CD14-positive monocyte (primary cell): ENCODE results near the gene ALKBH1. TPM values are rescaled to one million over a fixed set of nuclear protein-coding genes. Genes with fewer than 3 reads are reported as not detected.

Experiments
- DNase-seq, 3 donors: peaks; one replicate each; pipeline ENCODE4 v3.0.0-alpha.2; 2011 to 2022
- H2AFZ ChIP-seq: 2 replicates; pipeline ENCODE4 v1.6.0; 2012; ENCODE audit warnings: mild to moderate bottlenecking, low read depth, low read length, inconsistent platforms; ENCODE audit not compliant: insufficient read depth, poor library complexity, severe bottlenecking
- H3K27ac ChIP-seq, 2 donors: 1 replicate in 1 of 2; 2 replicates in 1 of 2; pipeline ENCODE4 v1.5.1; 2012 to 2013; ENCODE audit warnings: low read length in 2 of 2, control low read depth in 1 of 2, inconsistent platforms in 1 of 2, low read depth in 1 of 2, mild to moderate bottlenecking in 1 of 2
- H3K27me3 ChIP-seq, 2 donors: one replicate each; pipeline versions ENCODE4 v1.6.0 to v1.6.1; 2011 to 2013; ENCODE audit warnings: low read length in 2 of 2; ENCODE audit not compliant: control insufficient read depth in 2 of 2, insufficient read depth in 2 of 2
- H3K36me3 ChIP-seq, 2 donors: replicated peaks in 1 of 2; 1 replicate in 1 of 2; 2 replicates in 1 of 2; pipeline versions ENCODE4 v1.5.1 to v1.6.1; 2012 to 2013; ENCODE audit warnings: low read length in 2 of 2, control low read depth in 1 of 2, inconsistent platforms in 1 of 2, mild to moderate bottlenecking in 1 of 2; ENCODE audit not compliant: insufficient read depth in 2 of 2, control insufficient read depth in 1 of 2
- H3K4me1 ChIP-seq, 2 donors: 1 replicate in 1 of 2; 2 replicates in 1 of 2; pipeline versions ENCODE4 v1.5.1 to v1.6.1; 2012 to 2013; ENCODE audit warnings: low read length in 2 of 2, control low read depth in 1 of 2, inconsistent platforms in 1 of 2, mild to moderate bottlenecking in 1 of 2, moderate library complexity in 1 of 2; ENCODE audit not compliant: insufficient read depth in 2 of 2, control insufficient read depth in 1 of 2
- H3K4me2 ChIP-seq: replicated peaks from 2 replicates; pipeline ENCODE3; 2012; ENCODE audit warnings: low read length, moderate library complexity, mild to moderate bottlenecking; ENCODE audit not compliant: poor library complexity, severe bottlenecking; ENCODE audit errors: extremely low read depth
- H3K4me3 ChIP-seq, 3 experiments: fragments of 200-600 bp in 1 of 3; sonication (generic) in 1 of 3; replicated peaks in 1 of 3; 1 replicate in 2 of 3; 2 replicates in 1 of 3; pipeline ENCODE4 v1.5.1; 2011 to 2013; ENCODE audit warnings: low read length in 3 of 3, mild to moderate bottlenecking in 3 of 3, control low read depth in 2 of 3, low read depth in 2 of 3, inconsistent platforms in 1 of 3, moderate library complexity in 1 of 3
- H3K79me2 ChIP-seq: 2 replicates; pipeline ENCODE4 v1.6.0; 2012; ENCODE audit warnings: mild to moderate bottlenecking, control low read depth, inconsistent platforms, low read length, moderate library complexity; ENCODE audit not compliant: insufficient read depth
- H3K9ac ChIP-seq: 2 replicates; pipeline ENCODE4 v1.6.0; 2017; ENCODE audit warnings: low read length, mild to moderate bottlenecking; ENCODE audit not compliant: insufficient read depth, poor library complexity, severe bottlenecking
- H3K9me3 ChIP-seq, 2 donors: replicated peaks in 1 of 2; 1 replicate in 1 of 2; 2 replicates in 1 of 2; pipeline versions ENCODE4 v1.5.1 to v1.6.1; 2012 to 2013; ENCODE audit warnings: low read length in 2 of 2, control low read depth in 1 of 2; ENCODE audit not compliant: control insufficient read depth in 1 of 2, insufficient read depth in 1 of 2
- H4K20me1 ChIP-seq: 2 replicates; pipeline ENCODE4 v1.6.0; 2012; ENCODE audit warnings: mild to moderate bottlenecking, low read length, control low read depth, moderate library complexity; ENCODE audit not compliant: insufficient read depth
- H3K27ac Mint-ChIP-seq, 7 donors: one replicate each; pipeline ENCODE4 v1.8.0; 2020; ENCODE audit warnings: mild to moderate bottlenecking in 7 of 7, mixed read lengths in 7 of 7, moderate library complexity in 6 of 7, inconsistent platforms in 2 of 7
- H3K27me3 Mint-ChIP-seq, 3 donors: one replicate each; pipeline ENCODE4 v1.8.0; 2021 to 2022; ENCODE audit warnings: low read depth in 3 of 3, mild to moderate bottlenecking in 3 of 3, mixed read lengths in 3 of 3, moderate library complexity in 3 of 3, inconsistent platforms in 1 of 3
- H3K36me3 Mint-ChIP-seq, 2 donors: one replicate each; pipeline ENCODE4 v1.8.0; 2020; ENCODE audit warnings: mixed read lengths in 2 of 2, inconsistent platforms in 1 of 2, mild to moderate bottlenecking in 1 of 2
- H3K4me1 Mint-ChIP-seq: one replicate; pipeline ENCODE4 v1.8.0; 2020; ENCODE audit warnings: mild to moderate bottlenecking, mixed read lengths
- H3K4me3 Mint-ChIP-seq, 2 donors: one replicate each; pipeline ENCODE4 v1.8.0; 2020; ENCODE audit warnings: mild to moderate bottlenecking in 2 of 2, mixed read lengths in 2 of 2, moderate library complexity in 1 of 2
- H3K9me3 Mint-ChIP-seq, 7 donors: one replicate each; pipeline ENCODE4 v1.8.0; 2020 to 2022; ENCODE audit warnings: mixed read lengths in 7 of 7, mild to moderate bottlenecking in 6 of 7, moderate library complexity in 6 of 7, inconsistent platforms in 2 of 7
- WGBS: methylation state at CpG from one replicate; pipeline ENCODE4 v1.1.5; 2013; ENCODE audit warnings: missing lambda C conversion rate; ENCODE audit not compliant: insufficient coverage; 5-methylcytosine and 5-hydroxymethylcytosine counted together
- intact Hi-C, 2 donors: fragments of 100-400 bp; cut with micrococcal nuclease; formaldehyde crosslinking; loops; one replicate each; pipeline versions ENCODE4 v1.15.0 to v1.15.1; 2023
- polyA plus RNA-seq, 3 donors: library from polyadenylated mRNA; depleted of rRNA in 1 of 3; unstranded in 2 of 3; stranded (reverse) in 1 of 3; fragments of 300-500 nt in 2 of 3; fragments of >200 nt in 1 of 3; fragmentation: Illumina TruSeq in 2 of 3; gene quantifications; 1 replicate in 2 of 3; 2 replicates in 1 of 3; pipeline ENCODE4 v1.2.3, GENCODE V29; 2012 to 2021
- small RNA-seq: library from RNA; depleted of rRNA; stranded (forward); fragments of <200 nt; gene quantifications from one replicate; pipeline ENCODE3, GENCODE V24; 2012; ENCODE audit warnings: low read depth; ENCODE audit not compliant: insufficient read length
- TF ChIP-seq, protein P1 (sequence below): fragments of 200-600 bp; IDR thresholded peaks from one replicate; pipeline ENCODE4 v1.8.0; 2022; ENCODE audit warnings: antibody characterized with exemption, mild to moderate bottlenecking

Gene ALKBH1
- polyA plus RNA-seq, 3 donors = 3.4 to 4.5 (median 4.2) TPM

DNA sequence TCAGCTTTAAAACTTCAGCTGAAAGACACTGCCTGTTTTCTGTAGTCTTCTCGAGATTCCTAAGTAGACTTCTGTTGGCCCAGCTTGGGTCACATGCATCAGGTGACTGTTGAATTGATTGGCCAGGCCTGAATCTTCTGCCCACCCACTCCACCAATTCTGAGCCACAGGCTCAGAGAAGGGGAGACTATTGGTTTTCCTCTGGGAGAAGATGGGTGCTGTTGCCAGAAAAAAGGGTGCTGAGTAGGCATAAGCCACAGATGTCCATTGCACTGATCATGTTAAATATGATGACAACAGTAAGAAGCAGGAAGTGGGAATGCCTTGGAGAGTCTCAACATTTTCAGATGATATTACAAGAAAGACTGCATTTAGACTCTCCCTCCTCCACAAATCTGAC, 84.6 kb downstream of the ALKBH1 start:
- H3K4me2 ChIP-seq = no peak overlapping the region
- Mint-ChIP-seq H3K36me3 (no peaks in the 10 kb centered on the region), H3K27me3 (peaks cover 0 to under 1% (median 0%) of the 10 kb centered on the region in 3 donors), H3K9me3 (peaks cover 0 to under 1% (median 0%) of the 10 kb centered on the region in 7 donors), H3K4me1 (peaks cover 16% of the 10 kb centered on the region), H3K27ac (no peak overlapping the region), H3K4me3 (peak overlapping the region in 1 of 2 donors; percentile 28)
- WGBS = 100% methylated on average over 1 of the region's 1 CpG
- peaks cover 5 to 10% of the 10 kb centered on the region in 2 donors for H3K4me1 ChIP-seq
- TF ChIP-seq, protein P1, sequence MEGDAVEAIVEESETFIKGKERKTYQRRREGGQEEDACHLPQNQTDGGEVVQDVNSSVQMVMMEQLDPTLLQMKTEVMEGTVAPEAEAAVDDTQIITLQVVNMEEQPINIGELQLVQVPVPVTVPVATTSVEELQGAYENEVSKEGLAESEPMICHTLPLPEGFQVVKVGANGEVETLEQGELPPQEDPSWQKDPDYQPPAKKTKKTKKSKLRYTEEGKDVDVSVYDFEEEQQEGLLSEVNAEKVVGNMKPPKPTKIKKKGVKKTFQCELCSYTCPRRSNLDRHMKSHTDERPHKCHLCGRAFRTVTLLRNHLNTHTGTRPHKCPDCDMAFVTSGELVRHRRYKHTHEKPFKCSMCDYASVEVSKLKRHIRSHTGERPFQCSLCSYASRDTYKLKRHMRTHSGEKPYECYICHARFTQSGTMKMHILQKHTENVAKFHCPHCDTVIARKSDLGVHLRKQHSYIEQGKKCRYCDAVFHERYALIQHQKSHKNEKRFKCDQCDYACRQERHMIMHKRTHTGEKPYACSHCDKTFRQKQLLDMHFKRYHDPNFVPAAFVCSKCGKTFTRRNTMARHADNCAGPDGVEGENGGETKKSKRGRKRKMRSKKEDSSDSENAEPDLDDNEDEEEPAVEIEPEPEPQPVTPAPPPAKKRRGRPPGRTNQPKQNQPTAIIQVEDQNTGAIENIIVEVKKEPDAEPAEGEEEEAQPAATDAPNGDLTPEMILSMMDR = no peak
- no peak overlapping the region for H3K27ac ChIP-seq
- no peak overlapping the region for H3K9ac ChIP-seq
- H4K20me1 ChIP-seq = no peaks in the 10 kb centered on the region
- intact Hi-C loops = no loop called here
- H3K4me3 ChIP-seq = no peak overlapping the region
- H3K27me3 ChIP-seq = no peaks in the 10 kb centered on the region
- no peak overlapping the region for H2AFZ ChIP-seq
- no peaks in the 10 kb centered on the region for H3K9me3 ChIP-seq
- no peaks in the 10 kb centered on the region for H3K79me2 ChIP-seq
- no peaks in the 10 kb centered on the region for H3K36me3 ChIP-seq
- DNase-seq = no peak

Small RNAs within 50 kb of the gene (small RNA-seq; reads per million reads assigned to genes)
- gene COX6CP11 = not detected

Other genes with a start within 250 kb of the ALKBH1 start
- gene AHSA1, start 249.9 kb downstream of the ALKBH1 start, polyA plus RNA-seq = 10 to 100 TPM; 59.5 to 72.5 (median 71.5) TPM
- gene ISM2, start 209.2 kb downstream of the ALKBH1 start, polyA plus RNA-seq = not detected
- gene SPTLC2, start 91.4 kb downstream of the ALKBH1 start, polyA plus RNA-seq = 10 to 100 TPM; 38.1 to 81.9 (median 73.1) TPM
- 100 to 1,000 TPM in 2 of 3 donors, 10 to 100 TPM in 1; 89.3 to 402 (median 323) TPM for gene SLIRP, start 80 bp upstream of the ALKBH1 start, polyA plus RNA-seq
- gene SNW1, start 53.1 kb upstream of the ALKBH1 start, polyA plus RNA-seq = 10 to 100 TPM; 17.4 to 74.6 (median 50.6) TPM
- gene ADCK1, start 92.1 kb upstream of the ALKBH1 start, polyA plus RNA-seq = 10 to 100 TPM in 1 of 3 donors, 1 to 10 TPM in 2; 3.7 to 33.0 (median 5.4) TPM